A549 (cell line): ENCODE results near the gene FZD7. TPM values are rescaled to one million over a fixed set of nuclear protein-coding genes. Genes with fewer than 3 reads are reported as not detected.

Experiments
- ATAC-seq, 2 experiments: fragments of 200-7000 bp in 1 of 2; fragments of >200 bp in 1 of 2; cut with Nextera tagmentation in 1 of 2; cut with Tn5 transposase in 1 of 2; 3 replicates each; pipeline versions ENCODE4 v1.8.0 to v1.9.1; 2018 to 2020; ENCODE audit warnings: mild to moderate bottlenecking in 1 of 2, moderate library complexity in 1 of 2
- CTCF ChIA-PET: fragments of 300-600 bp; sonication (Branson Sonifier 250); formaldehyde crosslinking; extraction: SDS; loops from one replicate; lab custom pipeline; 2021; ENCODE audit warnings: antibody characterized with exemption, inconsistent platforms; lab: Yijun Ruan, JAX
- POLR2A ChIA-PET: fragments of 350-600 bp; formaldehyde crosslinking; extraction: SDS; loops from one replicate; lab custom pipeline; 2021; ENCODE audit warnings: antibody characterized with exemption, inconsistent platforms; lab: Yijun Ruan, JAX
- DNase-seq, 2 experiments: peaks; one replicate each; pipeline versions ENCODE4 v3.0.0 to v3.0.0-alpha.2; 2011 to 2016; ENCODE audit warnings: low read depth in 1 of 2, low spot score in 1 of 2
- FAIRE-seq: peaks from 2 replicates; lab custom pipeline; 2011; peaks lifted over from hg19 to GRCh38; lab: Jason Lieb, UNC
- H3K27ac ChIP-seq, 2 experiments: fragments of >200 bp; sonication (Bioruptor Twin); formaldehyde crosslinking; 3 replicates each; pipeline ENCODE4 v1.5.1; 2016 to 2017
- H3K4me1 ChIP-seq: fragments of >200 bp; sonication (Bioruptor Twin); formaldehyde crosslinking; 3 replicates; pipeline ENCODE4 v1.6.1; 2016
- H3K4me2 ChIP-seq: fragments of >200 bp; sonication (Bioruptor Twin); formaldehyde crosslinking; 3 replicates; pipeline ENCODE4 v1.6.1; 2016
- H3K4me3 ChIP-seq: fragments of >200 bp; sonication (Bioruptor Twin); formaldehyde crosslinking; 3 replicates; pipeline ENCODE4 v1.5.1; 2016
- H3K9me3 ChIP-seq: fragments of >200 bp; sonication (Bioruptor Twin); formaldehyde crosslinking; 3 replicates; pipeline ENCODE4 v1.6.1; 2016
- ATOH8 ChIP-seq: fragments of 250-450 bp; sonication (Bioruptor Pico); IDR thresholded peaks from 2 replicates; pipeline ENCODE4 v1.5.0; 2020; ENCODE audit warnings: low read depth, mild to moderate bottlenecking, moderate library complexity
- CBX8 ChIP-seq: fragments of 200-600 bp; sonication (generic); IDR thresholded peaks from 2 replicates; pipeline ENCODE4 v1.6.1; 2016
- CHD2 ChIP-seq: fragments of 150-350 bp; IDR thresholded peaks from 2 replicates; pipeline ENCODE4 v1.6.1; 2014; ENCODE audit warnings: low read length; ENCODE audit not compliant: partially characterized antibody
- CHD4 ChIP-seq: fragments of 200-600 bp; sonication (generic); IDR thresholded peaks from 2 replicates; pipeline ENCODE4 v1.6.1; 2016; ENCODE audit warnings: antibody characterized with exemption, mild to moderate bottlenecking, borderline replicate concordance
- E2F6 ChIP-seq: IDR thresholded peaks from 2 replicates; pipeline ENCODE4 v1.6.1; 2012; ENCODE audit warnings: low read depth, borderline replicate concordance
- FOSB ChIP-seq: fragments of 250-450 bp; sonication (Bioruptor Pico); IDR thresholded peaks from 2 replicates; pipeline ENCODE4 v1.5.0; 2020; ENCODE audit warnings: mild to moderate bottlenecking, moderate library complexity
- FOSL2 ChIP-seq, 2 experiments: fragments of 450-650 bp in 1 of 2; fragments of >200 bp in 1 of 2; sonication (Bioruptor Twin) in 1 of 2; formaldehyde crosslinking; IDR thresholded peaks; 2 replicates each; pipeline versions ENCODE4 v1.5.0 to v1.6.1; 2016 to 2020; ENCODE audit warnings: mild to moderate bottlenecking in 1 of 2, moderate library complexity in 1 of 2
- FOXS1 ChIP-seq: fragments of 250-450 bp; sonication (Bioruptor Pico); IDR thresholded peaks from 2 replicates; pipeline ENCODE4 v1.5.0; 2020; ENCODE audit warnings: mild to moderate bottlenecking, moderate library complexity
- GATA3 ChIP-seq: IDR thresholded peaks from 2 replicates; pipeline ENCODE4 v1.6.1; 2012; ENCODE audit warnings: borderline replicate concordance
- HDAC2 ChIP-seq: fragments of 200-600 bp; sonication (generic); IDR thresholded peaks from 2 replicates; pipeline ENCODE4 v1.6.1; 2016
- HMGXB4 ChIP-seq: fragments of 250-450 bp; sonication (Bioruptor Pico); IDR thresholded peaks from 2 replicates; pipeline ENCODE4 v1.5.0; 2021; ENCODE audit warnings: mild to moderate bottlenecking, moderate library complexity, borderline replicate concordance
- HOXA7 ChIP-seq: fragments of 250-450 bp; sonication (Bioruptor Pico); IDR thresholded peaks from 2 replicates; pipeline ENCODE4 v1.5.0; 2020; ENCODE audit warnings: mild to moderate bottlenecking, moderate library complexity
- KDM5A ChIP-seq: fragments of 200-600 bp; sonication (generic); IDR thresholded peaks from 2 replicates; pipeline ENCODE4 v1.6.1; 2016; ENCODE audit warnings: antibody characterized with exemption, mild to moderate bottlenecking
- NFE2L2 ChIP-seq: fragments of 150-350 bp; conservative IDR thresholded peaks from 2 replicates; pipeline ENCODE4 v1.6.1; 2014; ENCODE audit warnings: low read length
- NPAS2 ChIP-seq: fragments of 250-450 bp; sonication (Bioruptor Pico); IDR thresholded peaks from 2 replicates; pipeline ENCODE4 v1.8.0; 2022; ENCODE audit warnings: mild to moderate bottlenecking, moderate library complexity, borderline replicate concordance
- NR3C1 ChIP-seq: fragments of >200 bp; sonication (Bioruptor Twin); formaldehyde crosslinking; IDR thresholded peaks from 3 replicates; pipeline ENCODE4 v1.6.1; 2017
- POLR2A ChIP-seq: IDR thresholded peaks from 2 replicates; pipeline ENCODE4 v1.6.1; 2012; ENCODE audit warnings: mild to moderate bottlenecking, low read length
- POLR2AphosphoS2 ChIP-seq: conservative IDR thresholded peaks from 2 replicates; pipeline ENCODE4 v1.6.1; 2012; ENCODE audit warnings: low read length, improper control_type of control experiment, inconsistent platforms
- RARB ChIP-seq: fragments of 250-450 bp; sonication (Bioruptor Pico); IDR thresholded peaks from 2 replicates; pipeline ENCODE4 v1.8.0; 2021; ENCODE audit warnings: mild to moderate bottlenecking, moderate library complexity
- RCOR1 ChIP-seq: fragments of 150-350 bp; IDR thresholded peaks from 2 replicates; pipeline ENCODE4 v1.6.1; 2014; ENCODE audit warnings: antibody characterized with exemption, low read length, low read depth
- RFX5 ChIP-seq: fragments of 450-650 bp; IDR thresholded peaks from 2 replicates; pipeline ENCODE4 v1.7.1; 2014; ENCODE audit warnings: antibody characterized with exemption, mild to moderate bottlenecking, moderate library complexity
- RNF2 ChIP-seq: fragments of 200-600 bp; sonication (generic); IDR thresholded peaks from 2 replicates; pipeline ENCODE4 v1.6.1; 2016; ENCODE audit warnings: low read depth, mild to moderate bottlenecking, antibody characterized with exemption, moderate library complexity, borderline replicate concordance
- TFCP2L1 ChIP-seq: fragments of 250-450 bp; sonication (Bioruptor Pico); IDR thresholded peaks from 2 replicates; pipeline ENCODE4 v1.5.0; 2021; ENCODE audit warnings: mild to moderate bottlenecking
- TP53 ChIP-seq: fragments of 250-450 bp; sonication (Bioruptor Pico); IDR thresholded peaks from 2 replicates; pipeline ENCODE4 v1.5.0; 2021; ENCODE audit warnings: mild to moderate bottlenecking, moderate library complexity
- USF2 ChIP-seq: fragments of 450-650 bp; IDR thresholded peaks from 2 replicates; pipeline ENCODE4 v1.6.1; 2014; ENCODE audit warnings: antibody characterized with exemption
- ZC3H11A ChIP-seq: fragments of 450-650 bp; IDR thresholded peaks from 2 replicates; pipeline ENCODE4 v1.6.1; 2014; ENCODE audit warnings: antibody characterized with exemption, mild to moderate bottlenecking
- ZFP36 ChIP-seq: fragments of 450-650 bp; IDR thresholded peaks from 2 replicates; pipeline ENCODE4 v1.6.1; 2014; ENCODE audit warnings: borderline replicate concordance; ENCODE audit not compliant: partially characterized antibody
- ZNF302 ChIP-seq: fragments of 250-450 bp; sonication (Bioruptor Pico); IDR thresholded peaks from 2 replicates; pipeline ENCODE4 v1.9.0; 2021; ENCODE audit warnings: inconsistent platforms, mild to moderate bottlenecking, moderate library complexity
- ZSCAN20 ChIP-seq: fragments of 250-450 bp; sonication (Bioruptor Pico); IDR thresholded peaks from 2 replicates; pipeline ENCODE4 v1.8.0; 2022; ENCODE audit warnings: mild to moderate bottlenecking, moderate library complexity
- WGBS: methylation state at CpG from one replicate; pipeline ENCODE4 v1.1.6; 2017; ENCODE audit errors: missing lambda C conversion rate; 5-methylcytosine and 5-hydroxymethylcytosine counted together
- polyA plus RNA-seq, 4 experiments: library from polyadenylated mRNA; depleted of rRNA in 3 of 4; stranded (reverse); fragments of >200 nt; fragmentation: RNase III in 1 of 4; extraction: RNeasy Plus Mini Kit Qiagen cat#74134 plus additional on column Dnase treatment in 1 of 4; gene quantifications; 2 replicates in 3 of 4; 3 replicates in 1 of 4; pipeline ENCODE4 v1.2.3, GENCODE V29; 2011 to 2017

FZD7 gene
- polyA plus RNA-seq, 2 of the 4 experiments (the other 2 are of a cell fraction): 5.3 to 6.7 TPM

GRCh38 chr2:202061695-202062094 lies 28.0 kb downstream of the FZD7 start:
- no peak overlapping the region for H3K4me2 ChIP-seq
- ChIA-PET POLR2A (no interaction called here), CTCF (interaction anchor here (0.7 kb wide), 1 partner anchor 201 kb away, joined by 3 read pairs; no protein-coding TSS in a partner anchor)
- no peaks in the 10 kb centered on the region for H3K4me1 ChIP-seq
- no peak for ATAC-seq
- H3K9me3 ChIP-seq: no peaks in the 10 kb centered on the region
- DNase-seq: peak in 1 of 2 experiments; percentile 7
- 93% methylated on average over 2 of the region's 2 CpGs for WGBS
- no peak overlapping the region for H3K4me3 ChIP-seq
- no peak for FAIRE-seq
- TF ChIP-seq E2F6 (no peak), NFE2L2 (no peak), NPAS2 (CRISPR knock-in tag) (no peak), KDM5A (no peak), FOSB (CRISPR knock-in tag) (no peak), ZFP36 (no peak), RFX5 (no peak), POLR2A (no peak), RARB (CRISPR knock-in tag) (no peak), FOXS1 (no peak), NR3C1 (no peak), ATOH8 (CRISPR knock-in tag) (no peak), POLR2AphosphoS2 (no peak), USF2 (no peak), HDAC2 (no peak), HMGXB4 (CRISPR knock-in tag) (no peak), ZSCAN20 (CRISPR knock-in tag) (no peak)
- no peak overlapping the region for H3K27ac ChIP-seq

GRCh38 chr2:202064171-202064880 lies 30.7 kb downstream of the FZD7 start:
- ATAC-seq (peak; percentile 70 to 71; a peak in 5 of 6 replicates), DNase-seq (peak in 1 of 2 experiments; percentile 17), FAIRE-seq (no peak)
- ChIA-PET POLR2A (no interaction called here), CTCF (interaction anchor here (0.5 to 3.4 kb wide), 5 partner anchors 8 to 204 kb away, joined by 3 to 16 read pairs (median 4); partner anchors contain the start of gene KIAA2012)
- no peak overlapping the region for H3K27ac ChIP-seq
- H3K4me1 ChIP-seq: no peaks in the 10 kb centered on the region
- H3K9me3 ChIP-seq: no peaks in the 10 kb centered on the region
- WGBS: 30% methylated on average over 3 of the region's 3 CpGs
- no peak overlapping the region for H3K4me2 ChIP-seq
- no peak overlapping the region for H3K4me3 ChIP-seq
- no peak for TF ChIP-seq POLR2AphosphoS2
- TF ChIP-seq TFCP2L1: no peak
- no peak for TF ChIP-seq CHD4
- TF ChIP-seq FOXS1: no peak

GRCh38 chr2:202064881-202065230 lies 31.2 kb downstream of the FZD7 start:
- no peak for FAIRE-seq
- 88% methylated on average over 3 of the region's 3 CpGs for WGBS
- ATAC-seq: no peak
- DNase-seq: no peak
- no peak overlapping the region for H3K4me2 ChIP-seq
- CTCF ChIA-PET: interaction anchor here (0.5 to 3.4 kb wide), 4 partner anchors 11 to 204 kb away, joined by 3 to 16 read pairs (median 6); no protein-coding TSS in a partner anchor
- POLR2A ChIA-PET: no interaction called here
- TF ChIP-seq RCOR1: no peak
- no peak for TF ChIP-seq ZC3H11A
- TF ChIP-seq RNF2: no peak
- no peak for TF ChIP-seq CBX8
- no peak for TF ChIP-seq GATA3
- TF ChIP-seq FOSL2 (IDR thresholded peaks at IDR 0.05): no peak
- no peak for TF ChIP-seq FOSL2 (CRISPR knock-in tag; IDR thresholded peaks at IDR 0.05)
- no peak for TF ChIP-seq HOXA7 (CRISPR knock-in tag)
- TF ChIP-seq TP53 (CRISPR knock-in tag): no peak
- TF ChIP-seq FOSB (CRISPR knock-in tag): no peak
- no peak for TF ChIP-seq CHD2
- TF ChIP-seq ZNF302 (CRISPR knock-in tag): no peak
- no peak overlapping the region for H3K27ac ChIP-seq
- H3K4me3 ChIP-seq: no peak overlapping the region
- H3K9me3 ChIP-seq: no peaks in the 10 kb centered on the region
- H3K4me1 ChIP-seq: no peaks in the 10 kb centered on the region
